Endothelial cell of hepatic sinusoid (primary cell): Measurements from ENCODE around the gene NUP62.

ENCODE experiments used
- in situ Hi-C: cut with HindIII; loops from 2 replicates; pipeline ENCODE4 v1.10.0; 2017; ENCODE audit warnings: low sequenced_read_pairs

The NUP62 gene

GRCh38 chr19:49869484-49870308, 59.6 kb downstream of the NUP62 start:
- in situ Hi-C loops, result no loop called here

GRCh38 chr19:49869009-49869483, 60.3 kb downstream of the NUP62 start:
- in situ Hi-C loops, result no loop called here

- in situ Hi-C loops, result no loop called here
Measured at GRCh38 chr19:49866933-49867782, 62.1 kb downstream of the NUP62 start, which contains the start of gene PNKP. Gene PNKP (minus strand): TSS chr19:49867576. CDS start chr19:49867204, 372 bp downstream.

DNA sequence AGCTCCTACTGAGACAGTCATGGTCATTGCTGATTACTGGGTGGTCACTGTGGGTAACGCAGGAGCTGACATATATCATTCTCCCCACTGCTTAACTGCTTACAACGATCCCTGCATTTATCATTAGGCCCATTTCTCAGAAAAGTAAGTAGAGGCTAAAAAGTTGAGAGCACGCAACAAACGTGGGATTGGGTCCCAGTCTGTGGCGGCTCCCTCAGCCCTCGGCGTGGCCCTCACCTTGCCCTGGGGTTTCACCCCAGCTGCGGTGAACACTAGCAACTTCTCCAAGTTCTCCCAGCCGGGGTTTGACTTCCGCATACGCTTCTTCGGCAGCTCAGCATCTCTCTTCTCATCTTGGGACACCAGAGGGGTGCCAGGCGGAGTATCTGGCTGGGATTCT, 64.4 kb downstream of the NUP62 start:
- in situ Hi-C loops, result no loop called here

GRCh38 chr19:49863935-49864320, 65.4 kb downstream of the NUP62 start:
- in situ Hi-C loops, result no loop called here

- in situ Hi-C loops, result no loop called here
Measured at GRCh38 chr19:49863254-49863934, 65.9 kb downstream of the NUP62 start.

DNA sequence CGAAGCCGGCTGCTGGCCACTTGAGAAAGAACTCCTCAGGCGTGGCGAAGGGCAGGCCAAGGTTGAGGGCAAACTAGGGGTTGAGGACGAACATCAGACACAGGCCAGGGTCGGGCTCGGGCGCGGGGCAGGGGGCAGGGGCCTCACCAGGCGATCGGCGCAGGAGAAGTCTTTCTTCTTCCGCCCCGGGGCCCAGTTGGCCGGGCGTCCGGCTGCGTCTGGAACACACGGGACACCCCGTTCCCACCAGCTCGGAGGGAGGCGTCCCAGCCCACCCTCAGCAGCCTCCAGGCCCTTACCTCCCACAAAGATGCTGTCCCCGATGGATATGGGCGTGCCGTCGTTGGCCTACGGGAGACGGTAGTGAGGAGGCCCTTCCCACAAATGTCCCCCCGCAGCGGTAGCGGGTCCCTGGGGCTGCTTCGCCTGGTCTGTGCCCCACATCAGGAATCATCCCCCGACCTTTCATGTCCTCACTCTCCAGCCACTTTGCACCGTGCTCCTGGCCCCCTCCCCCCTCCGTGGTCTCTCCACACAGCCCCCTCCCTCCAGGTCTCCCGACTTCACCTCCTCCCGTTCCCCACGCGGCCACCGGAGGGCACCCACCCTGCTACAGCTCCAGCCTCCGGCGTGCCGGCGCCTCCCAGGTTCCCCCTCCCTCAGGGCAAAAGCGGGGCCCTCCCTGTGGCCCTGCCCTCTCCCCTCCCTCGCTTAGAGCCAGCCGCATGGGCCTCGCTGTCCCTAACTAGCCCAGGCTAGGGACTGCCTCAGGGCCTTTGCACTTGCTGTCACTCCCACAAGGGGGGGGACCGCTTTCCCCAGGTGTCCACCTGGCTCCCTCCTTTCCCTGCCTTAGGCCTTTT, 66.7 kb downstream of the NUP62 start:
- in situ Hi-C loops, result no loop called here

DNA sequence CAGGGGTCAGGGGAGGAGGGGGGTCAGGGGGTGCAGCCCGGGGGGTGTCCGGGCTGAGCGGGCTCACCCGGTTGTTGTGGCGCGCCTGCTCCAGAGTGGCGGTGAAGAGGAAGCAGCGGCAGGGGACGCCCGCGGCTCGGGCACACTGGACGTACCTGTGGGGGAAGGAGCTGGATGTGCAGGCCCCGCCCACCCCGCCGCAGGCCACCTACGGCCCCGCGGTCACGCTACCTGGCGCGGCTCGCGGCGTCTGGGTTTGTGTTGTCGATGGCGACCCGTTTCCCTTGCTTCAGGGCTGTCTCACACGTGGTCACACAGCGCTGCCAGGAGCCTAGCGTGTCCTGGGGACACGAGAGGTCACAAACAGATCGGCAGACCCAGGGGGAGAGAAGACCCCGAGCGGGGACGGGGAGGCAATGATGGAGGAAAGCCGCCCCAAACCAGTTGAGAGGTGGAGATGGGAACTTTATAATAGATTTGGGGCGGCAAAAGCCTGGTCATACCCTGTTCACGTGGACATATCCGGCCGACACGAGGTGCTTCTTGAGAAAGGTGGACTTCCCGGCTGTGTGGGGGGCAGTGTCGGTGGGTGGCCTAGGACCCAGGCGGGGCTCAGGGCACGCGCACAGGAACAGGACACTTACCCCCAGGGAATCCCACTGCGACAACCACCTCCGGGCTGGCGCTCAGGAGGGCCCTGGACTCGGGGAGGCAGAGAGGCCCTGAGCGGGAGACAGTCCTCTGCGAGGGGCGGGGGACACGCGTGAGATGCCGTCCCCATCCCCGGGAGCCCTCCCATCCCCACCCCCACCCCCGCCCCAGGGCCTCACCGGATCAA, 67.5 kb downstream of the NUP62 start:
- in situ Hi-C loops, result no loop called here

DNA sequence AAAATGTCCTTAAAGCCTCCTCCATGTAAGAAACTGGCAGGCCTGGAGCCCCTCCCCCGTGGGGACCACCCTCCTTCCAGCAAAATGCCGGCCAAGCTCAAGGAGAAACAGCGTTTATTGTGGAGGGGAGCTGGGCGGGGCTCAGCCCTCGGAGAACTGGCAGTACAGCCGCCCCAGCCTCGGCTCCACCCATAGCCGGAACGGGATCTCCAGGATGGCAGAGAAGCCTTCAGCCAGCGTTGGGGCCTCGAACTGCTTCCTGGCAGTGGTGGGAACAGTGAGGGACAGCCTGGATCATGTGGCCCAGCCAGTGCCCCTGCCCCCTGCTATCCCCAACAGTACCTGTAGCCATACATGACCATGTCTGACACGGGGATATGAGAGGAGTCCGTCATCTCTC, 68.2 kb downstream of the NUP62 start:
- in situ Hi-C loops, result no loop called here

GRCh38 chr19:49860336-49861102, 68.8 kb downstream of the NUP62 start:
- in situ Hi-C loops, result no loop called here

DNA sequence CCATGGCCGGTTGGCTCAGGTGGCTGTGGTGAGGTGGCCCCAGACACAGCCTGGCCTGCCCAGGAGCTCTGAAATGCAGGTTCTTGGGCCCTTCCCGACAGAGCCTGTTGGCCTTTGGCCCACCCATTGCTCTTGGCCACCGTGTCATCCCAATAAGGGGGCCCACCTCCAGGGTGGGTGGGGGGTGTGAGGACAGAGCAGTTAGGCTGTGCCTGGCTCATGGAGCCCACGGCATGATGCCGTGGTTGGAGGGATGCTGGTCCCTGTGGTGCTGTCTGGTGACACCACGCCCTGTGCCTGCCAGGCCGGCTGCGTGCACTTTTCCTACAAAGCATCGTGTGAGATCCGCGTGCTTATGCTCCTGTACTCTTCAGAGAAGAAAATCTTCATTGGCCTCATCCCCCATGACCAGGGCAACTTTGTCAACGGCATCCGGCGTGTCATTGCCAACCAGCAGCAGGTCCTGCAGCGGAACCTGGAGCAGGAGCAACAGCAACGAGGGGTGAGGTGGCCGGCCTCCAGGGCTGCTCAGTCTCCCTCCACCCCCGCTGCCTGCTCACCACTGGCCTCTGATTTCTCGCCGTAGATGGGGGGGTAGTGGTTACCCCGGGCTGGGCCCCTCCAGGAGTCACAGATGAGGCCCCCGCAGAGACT, 69.5 kb downstream of the NUP62 start:
- in situ Hi-C loops, result no loop called here

DNA sequence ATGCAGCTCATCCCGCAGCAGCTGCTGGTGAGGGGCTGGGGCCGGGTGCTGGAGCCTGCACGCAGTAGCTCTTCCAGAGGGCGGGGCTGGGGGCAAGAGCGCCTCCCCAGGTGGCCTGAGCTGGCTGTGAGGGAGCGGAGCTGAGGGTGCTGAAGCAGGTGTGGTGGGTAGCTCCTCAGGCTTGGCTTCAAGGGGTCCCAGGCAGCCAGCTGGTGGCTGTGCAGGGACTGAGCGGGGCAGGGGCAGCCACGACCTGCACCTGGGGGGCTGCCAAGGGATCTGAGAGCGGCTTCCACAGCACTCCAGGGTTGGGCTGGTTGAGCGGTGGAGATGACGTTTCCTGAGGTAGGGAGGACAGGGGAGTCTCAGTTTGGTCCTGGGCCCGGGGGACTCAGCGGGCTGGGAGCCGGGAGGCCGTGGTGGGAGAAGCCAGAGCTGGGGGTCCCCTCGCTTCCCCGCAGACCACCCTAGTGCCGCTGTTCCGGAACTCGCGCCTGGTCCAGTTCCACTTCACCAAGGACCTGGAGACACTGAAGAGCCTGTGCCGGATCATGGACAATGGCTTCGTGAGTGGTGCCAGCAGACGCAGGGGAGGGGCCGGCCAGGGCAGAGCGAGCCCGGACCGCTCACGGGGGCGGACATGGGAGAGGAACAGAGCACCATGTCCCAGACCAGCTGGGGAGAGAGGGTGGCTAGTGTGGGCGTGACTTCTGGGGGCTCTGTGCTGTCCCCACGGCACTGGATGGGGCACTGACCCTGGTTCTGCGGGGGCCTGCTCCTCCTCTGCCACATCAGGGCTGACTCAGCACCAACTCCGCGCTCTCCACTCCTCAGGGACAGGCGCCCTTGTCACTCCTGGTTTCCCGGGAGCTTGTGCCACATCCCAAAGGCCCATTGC, 71.0 kb downstream of the NUP62 start:
- in situ Hi-C loops, result no loop called here

DNA sequence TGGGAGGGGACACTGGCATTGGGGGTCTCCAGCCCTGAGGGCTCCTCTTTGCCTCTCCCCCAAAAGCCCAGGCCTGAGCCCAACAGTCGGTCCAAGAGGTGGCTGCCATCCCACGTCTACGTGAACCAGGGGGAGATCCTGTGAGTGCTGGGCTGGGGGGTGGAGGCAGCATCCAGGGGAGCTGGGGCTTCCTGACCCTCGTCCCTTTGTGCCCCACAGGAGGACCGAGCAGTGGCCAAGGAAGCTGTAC, 71.5 kb downstream of the NUP62 start:
- in situ Hi-C loops, result no loop called here

DNA sequence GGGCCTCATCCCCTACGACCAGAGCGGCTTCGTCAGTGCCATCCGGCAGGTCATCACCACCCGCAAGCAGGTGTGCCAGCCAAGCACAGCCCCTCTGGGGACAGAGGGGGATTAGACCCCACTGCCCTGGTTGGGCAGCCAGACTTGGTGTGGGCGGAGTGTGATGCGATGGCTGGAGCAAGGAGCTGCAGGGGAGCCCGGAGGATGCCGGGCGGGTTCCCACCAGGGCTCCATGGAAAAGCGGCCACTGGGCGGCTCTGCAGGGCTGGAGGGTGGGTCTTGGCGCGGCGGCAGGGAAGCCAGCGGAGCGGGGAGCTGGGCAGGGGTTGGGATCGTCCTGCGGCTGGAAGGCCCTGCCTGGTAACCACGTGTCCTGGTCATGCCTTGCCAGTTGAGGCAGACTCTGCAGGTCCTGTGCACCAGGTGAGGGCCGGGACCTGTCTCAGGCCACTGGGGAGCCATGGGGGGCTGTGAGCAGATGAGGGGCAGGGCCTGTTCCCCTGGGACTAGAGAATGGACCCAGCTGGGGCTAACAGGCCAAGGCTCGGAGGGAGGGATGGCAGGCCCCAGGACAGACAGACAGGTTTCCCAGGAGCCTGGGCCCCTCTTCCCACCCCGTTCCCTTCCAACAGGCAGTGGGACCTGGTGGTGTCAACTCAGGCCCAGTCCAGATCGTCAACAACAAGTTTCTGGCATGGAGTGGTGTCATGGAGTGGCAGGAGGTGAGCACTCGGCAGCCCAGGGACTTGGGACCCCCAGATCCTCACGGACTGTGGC, 72.1 kb downstream of the NUP62 start:
- in situ Hi-C loops, result no loop called here
